Measurements from ENCODE around the gene RIPPLY2. TPM values are rescaled to one million over a fixed set of nuclear protein-coding genes. Genes with fewer than 3 reads are reported as not detected.

Gene RIPPLY2
- total RNA-seq, 4 donors from 2014 or later, result 1.1 TPM; not detected in 3

DNA sequence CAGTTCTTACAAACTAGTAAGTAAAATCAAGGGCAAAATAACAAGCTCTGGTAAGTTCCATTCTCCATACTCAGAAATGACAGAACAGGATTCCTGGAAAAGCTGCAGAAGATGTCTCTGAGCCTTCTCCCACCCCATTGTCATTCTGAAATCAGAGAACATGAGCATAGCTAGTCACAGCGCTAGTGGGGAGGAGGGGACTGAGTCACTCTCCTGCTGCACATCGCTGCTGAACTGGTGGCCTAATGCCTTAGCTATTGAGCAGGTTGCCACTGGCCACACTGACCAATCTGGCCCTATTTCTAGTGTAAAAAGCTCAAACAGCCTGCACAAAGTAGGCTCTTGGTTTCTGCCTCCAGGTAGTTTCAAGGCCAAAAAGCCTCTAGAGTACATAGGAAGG, 26.1 kb upstream of the RIPPLY2 start:
- intact Hi-C loops (cut with DNase I), result no loop called here
- H3K9me3 ChIP-seq, result no peaks in the 10 kb centered on the region
- 25 to 50% methylated on average over 1 to 2 of the region's 2 CpGs for WGBS, 2 donors
- H3K27me3 ChIP-seq, result no peaks in the 10 kb centered on the region
- no peak for TF ChIP-seq CTCF (IDR thresholded peaks at IDR 0.05)
- no peak for TF ChIP-seq POLR2A (IDR thresholded peaks at IDR 0.05)
- H3K4me3 ChIP-seq, result no peak overlapping the region
- H3K36me3 ChIP-seq, result no peaks in the 10 kb centered on the region
- H3K27ac ChIP-seq, result no peak overlapping the region
- H3K4me1 ChIP-seq, result peaks cover 0 to 8% (median 0%) of the 10 kb centered on the region in 3 donors
- no peak for DNase-seq

- H3K27ac ChIP-seq, result no peak overlapping the region
- H3K4me1 ChIP-seq, result no peaks in the 10 kb centered on the region
- no peaks in the 10 kb centered on the region for H3K36me3 ChIP-seq
- no peak overlapping the region for H3K4me3 ChIP-seq
- H3K27me3 ChIP-seq, result no peaks in the 10 kb centered on the region
- peaks cover 0 to under 1% (median 0%) of the 10 kb centered on the region in 3 donors for H3K9me3 ChIP-seq
- WGBS, 2 donors, result 65 to 71% methylated on average over 6 of the region's 6 CpGs
- no peak for DNase-seq
- TF ChIP-seq CTCF (IDR thresholded peaks at IDR 0.05) (no peak), POLR2A (IDR thresholded peaks at IDR 0.05) (no peak)
- intact Hi-C loops (cut with DNase I), result no loop called here
Observed at GRCh38 chr6:83838727-83839126, 14.4 kb upstream of the RIPPLY2 start.

DNA sequence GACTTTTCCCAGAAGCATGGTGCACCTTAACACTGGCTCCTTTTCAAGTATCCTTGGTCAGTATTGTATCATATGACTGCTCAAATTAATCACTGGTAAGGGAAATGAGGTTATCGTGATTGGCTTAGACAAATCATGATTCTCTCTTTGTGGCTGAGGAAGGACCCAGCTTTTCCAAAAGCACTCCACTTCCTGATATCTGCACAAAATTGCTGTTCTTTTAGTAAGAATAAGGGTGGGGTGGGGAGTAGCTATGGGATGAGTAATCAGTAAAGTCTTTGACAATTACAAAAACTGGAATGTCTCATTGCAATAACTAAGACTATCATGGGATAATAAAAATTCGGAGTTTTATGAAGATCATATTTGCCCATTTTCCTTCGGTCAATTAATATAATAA, 9.0 kb upstream of the RIPPLY2 start:
- Histone ChIP-seq H3K4me1 (no peaks in the 10 kb centered on the region), H3K36me3 (no peaks in the 10 kb centered on the region), H3K4me3 (no peak overlapping the region), H3K27me3 (no peaks in the 10 kb centered on the region), H3K9me3 (no peaks in the 10 kb centered on the region), H3K27ac (no peak overlapping the region)
- no peak for DNase-seq
- 74 to 76% methylated on average over 3 of the region's 3 CpGs for WGBS, 2 donors
- TF ChIP-seq CTCF (IDR thresholded peaks at IDR 0.05) (no peak), POLR2A (IDR thresholded peaks at IDR 0.05) (no peak)
- intact Hi-C loops (cut with DNase I), result no loop called here

- Histone ChIP-seq H3K27me3 (peaks cover 0 to 6% (median 0%) of the 10 kb centered on the region in 4 donors), H3K36me3 (no peaks in the 10 kb centered on the region), H3K4me3 (no peak overlapping the region), H3K27ac (no peak overlapping the region), H3K9me3 (no peaks in the 10 kb centered on the region), H3K4me1 (no peaks in the 10 kb centered on the region)
- WGBS, 2 donors, result 18 to 25% methylated on average over 1 of the region's 1 CpG
- no peak for DNase-seq
- intact Hi-C loops (cut with DNase I), result no loop called here
- no peak for TF ChIP-seq CTCF (IDR thresholded peaks at IDR 0.05)
- no peak for TF ChIP-seq POLR2A (IDR thresholded peaks at IDR 0.05)
Observed at GRCh38 chr6:83846291-83846690, 6.9 kb upstream of the RIPPLY2 start.

DNA sequence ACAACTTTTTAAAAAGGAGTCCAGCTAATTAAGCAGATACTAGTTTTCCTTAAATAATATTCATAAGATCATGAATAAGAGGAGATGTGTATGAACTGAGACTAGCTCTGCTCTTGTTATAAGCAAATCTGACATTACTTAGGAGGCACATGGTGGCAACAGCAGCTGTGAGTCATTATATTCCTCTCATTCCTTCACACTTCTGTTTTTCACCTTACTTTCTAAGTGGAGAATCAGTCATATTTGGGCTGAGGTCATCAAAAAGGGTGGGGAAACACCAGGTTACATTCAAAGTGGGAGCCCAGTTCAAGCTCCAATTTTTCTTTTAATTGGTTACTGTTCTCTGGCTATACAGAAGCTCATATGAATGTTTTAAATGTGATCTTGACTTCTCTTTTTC, 6.0 kb upstream of the RIPPLY2 start:
- no peaks in the 10 kb centered on the region for H3K36me3 ChIP-seq
- no peaks in the 10 kb centered on the region for H3K4me1 ChIP-seq
- DNase-seq, result no peak
- TF ChIP-seq CTCF (IDR thresholded peaks at IDR 0.05), result no peak
- TF ChIP-seq POLR2A (IDR thresholded peaks at IDR 0.05), result no peak
- peaks cover 0 to 13% (median 0%) of the 10 kb centered on the region in 4 donors for H3K27me3 ChIP-seq
- no peaks in the 10 kb centered on the region for H3K9me3 ChIP-seq
- intact Hi-C loops (cut with DNase I), result no loop called here
- H3K4me3 ChIP-seq, result no peak overlapping the region
- H3K27ac ChIP-seq, result no peak overlapping the region
